HuH-7 (cell line): ENCODE measurements around the gene NOC2L.
A peak's percentile ranks its signal among the peaks of the same experiment; 100 is the strongest.
"Not testable (repeated sequence)": the region's sequence is repeated elsewhere in the genome, so short reads cannot be mapped to it uniquely, and the experiment has no call there.

Source experiments
- DNase-seq: peaks from one replicate; pipeline ENCODE4 v3.0.0; 2011; ENCODE audit warnings: low spot score

NOC2L gene

DNA sequence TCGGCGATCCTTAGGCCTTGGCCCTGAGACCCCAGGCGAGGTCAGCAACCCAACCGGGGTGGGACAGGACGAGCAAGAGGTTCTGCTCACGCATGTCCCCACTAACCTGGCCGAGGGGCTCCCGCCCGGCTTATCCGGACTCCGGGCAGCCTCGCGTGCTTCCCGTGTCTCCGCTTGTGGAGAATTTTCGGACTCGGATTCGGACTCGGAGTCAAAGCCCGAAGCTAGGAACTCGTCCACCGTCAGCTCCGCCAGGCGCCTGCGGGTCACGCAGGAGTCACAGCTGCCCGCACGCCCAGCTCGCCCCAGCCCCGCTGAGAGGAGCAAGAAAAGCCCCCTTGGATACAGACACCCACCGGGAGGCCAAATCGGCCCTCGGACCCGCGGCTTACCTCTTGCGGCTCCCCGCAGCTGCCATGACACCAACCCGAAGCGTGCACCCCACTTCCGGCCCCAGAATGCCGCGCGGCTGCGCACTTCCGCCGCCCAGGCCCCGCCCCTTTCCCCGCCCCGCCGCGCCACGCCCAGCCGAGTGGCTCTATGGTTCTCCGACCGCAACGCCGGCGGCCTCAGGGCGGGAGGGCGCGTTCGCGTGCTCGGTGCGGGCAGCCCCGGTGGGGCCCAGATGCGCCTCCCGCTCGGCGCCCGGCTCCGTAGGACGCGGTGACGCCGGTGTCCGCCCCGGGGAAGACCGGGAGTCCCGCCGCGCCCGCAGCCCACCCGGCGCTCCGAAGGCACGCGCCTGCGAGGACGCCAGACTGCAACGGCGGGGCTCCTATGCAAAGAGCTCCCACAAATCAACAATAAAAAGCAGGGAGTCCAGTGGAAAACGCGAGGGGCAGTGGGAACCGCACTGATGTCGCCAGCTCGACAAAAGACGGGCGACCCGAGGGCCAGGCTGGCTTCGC lies at the start of gene NOC2L:
Gene NOC2L (minus strand): TSS at position 434 of the 908 bp plus-strand sequence. CDS start 16 bp downstream, at position 418.
- DNase-seq, result peak; percentile 88

GRCh38 chr1:1006305-1007159 lies 47.5 kb upstream of the NOC2L start:
- peak; percentile 80 for DNase-seq

DNA sequence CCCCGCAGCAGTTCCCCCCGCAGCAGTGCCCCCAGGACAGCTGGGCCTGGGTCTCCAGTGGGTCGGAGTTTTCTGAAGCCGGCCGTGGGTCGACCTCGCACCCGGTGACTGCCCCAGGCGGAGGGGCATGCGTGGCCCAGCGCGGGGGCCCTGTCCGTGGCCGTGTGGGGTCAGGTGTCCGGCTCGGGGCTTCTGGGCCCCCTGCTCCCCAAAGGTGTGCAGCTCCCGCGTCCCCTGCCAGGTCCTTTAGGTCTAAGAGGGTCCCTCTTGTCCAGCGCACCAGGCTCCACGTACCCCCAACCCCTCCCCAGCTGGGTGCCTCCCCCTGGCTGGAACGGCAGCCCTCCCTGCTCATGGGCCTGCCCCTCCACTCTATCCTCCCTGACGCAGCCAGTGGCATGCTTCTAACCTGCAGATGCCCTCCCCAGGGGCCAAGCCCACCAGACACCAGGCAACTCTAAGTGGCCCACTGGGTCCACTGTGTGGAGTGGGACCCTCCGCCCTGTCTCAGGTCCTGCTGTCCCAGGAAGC lies 46.8 kb upstream of the NOC2L start:
- no peak for DNase-seq

DNA sequence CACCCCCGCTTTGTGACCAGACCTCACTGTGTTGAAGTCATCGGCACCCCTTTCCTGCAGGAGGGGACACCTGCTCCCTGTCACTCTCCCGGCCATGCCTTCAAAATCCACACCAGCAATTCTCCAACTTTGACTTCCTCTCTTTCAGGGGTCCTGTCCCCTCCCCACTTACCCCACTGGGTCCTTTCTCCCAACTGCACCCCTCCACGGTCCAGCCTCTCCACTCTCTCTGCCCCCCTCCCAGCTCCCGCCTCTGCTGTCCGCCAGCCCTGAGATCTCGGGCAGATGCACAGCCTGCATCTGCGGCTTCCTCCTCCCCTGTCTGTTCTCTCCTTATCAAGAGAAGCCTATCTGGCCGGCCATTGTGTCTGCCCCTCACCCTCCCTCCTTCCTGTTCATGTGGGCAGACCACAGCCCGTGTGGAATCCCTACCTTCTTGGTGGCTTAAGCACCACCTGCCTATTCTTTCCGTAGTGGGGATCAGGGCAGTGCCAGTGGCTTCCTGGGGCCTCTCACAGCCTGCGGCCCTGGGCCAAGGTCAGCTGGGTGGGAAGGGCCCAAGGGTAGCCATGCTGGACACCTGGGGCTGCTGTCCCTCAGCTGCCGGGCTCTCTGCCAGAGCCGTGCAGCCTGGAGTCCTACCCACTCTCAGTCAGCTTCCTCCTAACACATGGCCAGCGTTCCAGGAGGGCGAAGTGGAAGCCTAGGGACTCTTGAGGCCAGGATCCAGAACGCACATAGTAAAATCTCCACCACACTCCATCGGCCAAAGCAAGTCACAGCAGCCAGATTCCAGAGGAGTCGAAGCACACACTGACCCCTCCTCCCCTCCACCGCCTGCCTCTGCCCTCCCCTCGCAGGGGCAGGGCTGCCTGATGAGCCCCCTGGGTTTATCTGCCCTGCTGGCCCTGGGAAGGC lies 46.0 kb upstream of the NOC2L start:
- no peak for DNase-seq

DNA sequence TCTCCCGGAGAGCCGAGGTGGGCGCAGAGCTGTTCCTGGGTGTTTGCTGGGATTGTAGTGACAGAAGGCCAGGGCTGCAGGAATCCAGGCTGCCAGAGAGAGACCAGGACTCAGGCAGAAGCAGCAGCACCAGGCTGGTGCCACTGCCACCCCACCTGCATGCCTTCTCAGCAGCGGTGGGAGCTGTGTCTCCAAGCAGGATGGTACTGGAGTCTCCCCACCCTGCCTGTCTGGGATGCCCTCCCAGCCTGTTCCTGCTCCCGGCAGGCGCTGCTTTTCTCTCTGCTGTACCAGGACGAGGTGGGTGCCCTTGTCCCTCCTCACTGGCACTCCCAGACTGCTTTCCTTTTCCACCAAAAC lies 45.3 kb upstream of the NOC2L start:
- no peak for DNase-seq

GRCh38 chr1:1003618-1004419 lies 44.8 kb upstream of the NOC2L start:
- DNase-seq, result no peak

GRCh38 chr1:1001057-1001783 lies 42.2 kb upstream of the NOC2L start:
- no peak for DNase-seq

DNA sequence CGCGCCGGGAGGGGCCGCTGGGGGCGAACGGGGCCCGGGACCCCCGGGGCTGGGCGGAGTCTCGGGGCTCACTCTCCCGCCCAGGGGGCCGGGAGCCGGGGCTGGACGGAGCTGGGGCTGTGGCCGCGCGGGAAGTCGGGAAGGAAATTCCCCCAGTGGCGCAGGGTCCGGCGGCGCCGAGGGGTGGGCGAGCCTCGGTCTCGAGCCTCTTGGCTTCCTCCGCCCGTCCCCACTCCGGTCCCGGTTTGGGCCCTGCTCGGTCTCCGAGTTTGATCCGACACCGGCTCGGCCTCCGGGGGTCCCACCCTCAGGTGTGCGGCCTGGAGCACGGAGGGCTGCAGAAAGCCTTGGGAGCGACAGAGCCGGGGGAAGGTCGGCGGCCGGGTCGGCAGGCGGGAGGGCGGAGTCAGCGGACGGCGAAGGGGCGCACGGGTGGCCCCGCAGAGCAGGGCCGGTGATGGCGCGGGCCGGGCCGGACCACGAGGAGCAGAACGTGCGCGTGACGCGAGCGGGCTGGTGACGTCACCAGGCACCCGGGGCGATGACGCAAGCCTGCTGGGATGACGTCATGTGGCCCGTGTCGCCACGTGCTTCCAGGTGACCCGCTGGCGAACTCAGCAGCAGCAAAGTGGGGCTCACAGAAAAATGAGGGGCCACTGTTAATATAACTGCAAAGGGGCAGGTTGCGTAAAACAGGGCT lies 41.5 kb upstream of the NOC2L start:
- peak; percentile 94 for DNase-seq

- DNase-seq, result peak; percentile 91
Observed at GRCh38 chr1:999725-1000356, 40.8 kb upstream of the NOC2L start, which contains the start of gene HES4. Gene HES4 (minus strand): TSS chr1:1000097. CDS start chr1:999973, 124 bp downstream.

- DNase-seq, result peak; percentile 20
Observed at GRCh38 chr1:998995-999724, 40.1 kb upstream of the NOC2L start.

- no peak for DNase-seq
Observed at GRCh38 chr1:998745-998994, 39.6 kb upstream of the NOC2L start.

GRCh38 chr1:997993-998744 lies 39.1 kb upstream of the NOC2L start:
- no peak for DNase-seq

GRCh38 chr1:997713-997992 lies 38.6 kb upstream of the NOC2L start:
- DNase-seq, result no peak

GRCh38 chr1:996851-997712 lies 38.0 kb upstream of the NOC2L start:
- no peak for DNase-seq

- DNase-seq, result no peak
Observed at GRCh38 chr1:995665-996633, 36.9 kb upstream of the NOC2L start.

GRCh38 chr1:994546-994945 lies 35.5 kb upstream of the NOC2L start:
- DNase-seq, result not testable (repeated sequence)
